ENCODE data around the gene NYNRIN.
A peak's percentile ranks its signal among the peaks of the same experiment; 100 is the strongest.
"Not testable (repeated sequence)": the region's sequence is repeated elsewhere in the genome, so short reads cannot be mapped to it uniquely, and the experiment has no call there.

Gene NYNRIN

GRCh38 chr14:24398653-24399446 is at the start of gene NYNRIN:
Gene NYNRIN (plus strand): TSS chr14:24399003. CDS start chr14:24399247, 244 bp downstream.
- no peak for DNase-seq (ENCODE audit: low read depth)

GRCh38 chr14:24349742-24350141 is 49.1 kb upstream of the NYNRIN start:
- no peak for DNase-seq (ENCODE audit: low read depth)

GRCh38 chr14:24351517-24351916 is 47.3 kb upstream of the NYNRIN start:
- DNase-seq (ENCODE audit: low read depth), result no peak

GRCh38 chr14:24353559-24354481 is 45.0 kb upstream of the NYNRIN start:
- no peak for DNase-seq (ENCODE audit: low read depth)

GRCh38 chr14:24354482-24354825 is 44.3 kb upstream of the NYNRIN start:
- DNase-seq (ENCODE audit: low read depth), result not testable (repeated sequence)

GRCh38 chr14:24355009-24355408 is 43.8 kb upstream of the NYNRIN start:
- no peak for DNase-seq (ENCODE audit: low read depth)

GRCh38 chr14:24356208-24356607 is 42.6 kb upstream of the NYNRIN start:
- no peak for DNase-seq (ENCODE audit: low read depth)

GRCh38 chr14:24360281-24360680 is 38.5 kb upstream of the NYNRIN start:
- DNase-seq (ENCODE audit: low read depth), result no peak

GRCh38 chr14:24361326-24361725 is 37.5 kb upstream of the NYNRIN start:
- DNase-seq (ENCODE audit: low read depth), result no peak

- no peak for DNase-seq (ENCODE audit: low read depth)
These were observed 36.4 kb upstream of the NYNRIN start for GRCh38 chr14:24362241-24362960.

- DNase-seq (ENCODE audit: low read depth), result no peak
These were observed 35.4 kb upstream of the NYNRIN start for GRCh38 chr14:24363401-24363800.

GRCh38 chr14:24364841-24365240 is 34.0 kb upstream of the NYNRIN start:
- no peak for DNase-seq (ENCODE audit: low read depth)

- DNase-seq (ENCODE audit: low read depth), result peak; percentile 22
These were observed 33.0 kb upstream of the NYNRIN start for GRCh38 chr14:24365600-24366412.

- DNase-seq (ENCODE audit: low read depth), result no peak
These were observed 32.4 kb upstream of the NYNRIN start for GRCh38 chr14:24366413-24366720.

GRCh38 chr14:24366721-24367513 is 31.9 kb upstream of the NYNRIN start:
- DNase-seq (ENCODE audit: low read depth), result no peak

GRCh38 chr14:24367514-24368211 is 31.1 kb upstream of the NYNRIN start, which contains the start of gene NFATC4:
Gene NFATC4 (plus strand): TSS chr14:24368184. CDS start chr14:24368341, 157 bp downstream.
- no peak for DNase-seq (ENCODE audit: low read depth)

- no peak for DNase-seq (ENCODE audit: low read depth)
These were observed 30.6 kb upstream of the NYNRIN start for GRCh38 chr14:24368212-24368561.

- no peak for DNase-seq (ENCODE audit: low read depth)
These were observed 30.1 kb upstream of the NYNRIN start for GRCh38 chr14:24368562-24369252.

GRCh38 chr14:24369463-24369862 is 29.3 kb upstream of the NYNRIN start:
- no peak for DNase-seq (ENCODE audit: low read depth)
